Neutrophil (primary cell): Measurements from ENCODE around the gene TTC39C.

Experiments
- H3K27ac ChIP-seq: fragments of 200-600 bp; sonication (generic); 2 replicates; pipeline ENCODE4 v1.5.1; 2016; ENCODE audit warnings: mild to moderate bottlenecking, moderate library complexity
- H3K27me3 ChIP-seq: fragments of 200-600 bp; sonication (generic); 2 replicates; pipeline ENCODE4 v1.6.0; 2016; ENCODE audit warnings: mild to moderate bottlenecking
- H3K36me3 ChIP-seq: fragments of 200-600 bp; sonication (generic); 2 replicates; pipeline ENCODE4 v1.5.1; 2017
- H3K4me1 ChIP-seq, 2 experiments: fragments of 200-600 bp in 1 of 2; sonication (generic) in 1 of 2; 1 replicate in 1 of 2; 2 replicates in 1 of 2; pipeline versions ENCODE4 v1.5.1 to v1.6.1; 2013 to 2016; ENCODE audit warnings: low read depth in 1 of 2, low read length in 1 of 2, mild to moderate bottlenecking in 1 of 2, moderate library complexity in 1 of 2; ENCODE audit not compliant: control insufficient read depth in 1 of 2, insufficient read depth in 1 of 2
- H3K4me3 ChIP-seq, 2 experiments: fragments of 200-600 bp in 1 of 2; sonication (generic) in 1 of 2; 1 replicate in 1 of 2; 2 replicates in 1 of 2; pipeline ENCODE4 v1.5.1; 2013 to 2016; ENCODE audit warnings: low read depth in 1 of 2, low read length in 1 of 2, mild to moderate bottlenecking in 1 of 2, moderate library complexity in 1 of 2
- H3K9me3 ChIP-seq: fragments of 200-600 bp; sonication (generic); 2 replicates; pipeline ENCODE4 v1.5.1; 2016
- TF ChIP-seq, protein P1 (sequence below): fragments of 200-600 bp; sonication (generic); IDR thresholded peaks from 2 replicates; pipeline ENCODE4 v1.5.1; 2016; ENCODE audit warnings: antibody characterized with exemption

The TTC39C gene

DNA sequence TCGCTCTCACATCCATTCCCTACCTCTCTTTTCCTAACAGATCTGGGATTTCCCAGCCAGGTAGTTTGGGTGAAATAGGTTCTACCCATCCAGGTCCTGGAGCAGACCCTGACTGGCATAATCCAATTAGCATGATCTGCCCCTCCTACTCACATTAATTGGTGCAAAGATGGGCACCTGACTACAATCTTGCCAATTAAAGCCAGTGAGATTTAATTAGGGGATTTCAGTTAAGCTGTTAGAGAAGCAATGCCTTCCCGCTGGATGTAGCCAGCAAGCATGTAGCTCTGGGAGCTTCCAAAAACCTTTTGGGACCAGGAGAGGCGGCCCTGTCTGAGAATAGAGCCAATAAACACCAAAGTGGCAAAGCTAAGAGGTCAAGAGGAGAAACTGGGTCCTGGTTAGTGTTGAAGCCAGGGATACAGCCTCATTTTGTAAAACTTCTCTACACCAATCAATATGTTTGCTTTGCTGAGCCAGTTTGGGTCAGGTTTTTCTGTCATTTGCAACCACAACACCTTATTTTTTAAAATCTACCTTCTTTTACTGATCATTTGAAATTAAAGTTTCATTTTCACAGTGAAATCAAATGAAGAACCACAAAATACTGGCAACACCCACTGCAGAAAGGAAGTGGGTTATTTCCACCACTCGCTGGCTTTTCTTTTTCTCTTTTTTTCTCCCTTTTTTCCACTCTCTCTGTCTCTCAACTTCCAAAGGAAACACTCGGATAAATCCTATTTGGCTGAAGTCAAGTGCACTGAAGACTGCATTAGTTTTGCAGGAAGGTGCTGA lies 3.2 kb upstream of the TTC39C start:
- H3K27me3 ChIP-seq = no peaks in the 10 kb centered on the region
- peaks cover 26 to 30% of the 10 kb centered on the region in 2 experiments for H3K4me1 ChIP-seq
- no peaks in the 10 kb centered on the region for H3K36me3 ChIP-seq
- no peak overlapping the region for H3K4me3 ChIP-seq
- H3K9me3 ChIP-seq = no peaks in the 10 kb centered on the region
- no peak overlapping the region for H3K27ac ChIP-seq
- TF ChIP-seq, protein P1, sequence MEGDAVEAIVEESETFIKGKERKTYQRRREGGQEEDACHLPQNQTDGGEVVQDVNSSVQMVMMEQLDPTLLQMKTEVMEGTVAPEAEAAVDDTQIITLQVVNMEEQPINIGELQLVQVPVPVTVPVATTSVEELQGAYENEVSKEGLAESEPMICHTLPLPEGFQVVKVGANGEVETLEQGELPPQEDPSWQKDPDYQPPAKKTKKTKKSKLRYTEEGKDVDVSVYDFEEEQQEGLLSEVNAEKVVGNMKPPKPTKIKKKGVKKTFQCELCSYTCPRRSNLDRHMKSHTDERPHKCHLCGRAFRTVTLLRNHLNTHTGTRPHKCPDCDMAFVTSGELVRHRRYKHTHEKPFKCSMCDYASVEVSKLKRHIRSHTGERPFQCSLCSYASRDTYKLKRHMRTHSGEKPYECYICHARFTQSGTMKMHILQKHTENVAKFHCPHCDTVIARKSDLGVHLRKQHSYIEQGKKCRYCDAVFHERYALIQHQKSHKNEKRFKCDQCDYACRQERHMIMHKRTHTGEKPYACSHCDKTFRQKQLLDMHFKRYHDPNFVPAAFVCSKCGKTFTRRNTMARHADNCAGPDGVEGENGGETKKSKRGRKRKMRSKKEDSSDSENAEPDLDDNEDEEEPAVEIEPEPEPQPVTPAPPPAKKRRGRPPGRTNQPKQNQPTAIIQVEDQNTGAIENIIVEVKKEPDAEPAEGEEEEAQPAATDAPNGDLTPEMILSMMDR = no peak

DNA sequence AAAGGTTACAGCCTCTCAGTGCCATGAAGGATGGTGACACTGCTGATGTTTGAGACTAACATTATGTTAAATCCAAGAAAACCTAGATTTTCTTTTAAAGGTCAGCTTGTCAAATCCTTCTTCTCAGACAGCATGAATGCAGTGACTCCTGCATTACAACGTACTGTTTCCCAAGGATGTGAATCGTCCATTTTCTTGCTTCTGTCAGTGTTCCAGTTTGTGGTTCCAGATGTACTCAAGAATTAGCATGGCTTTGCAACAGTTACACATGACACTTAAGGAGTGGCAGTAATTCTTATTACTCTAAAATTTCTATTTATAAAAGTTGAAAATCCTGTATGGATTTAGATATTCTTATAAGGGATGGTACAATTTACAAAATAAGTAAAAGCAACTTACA lies 1.5 kb upstream of the TTC39C start:
- Histone ChIP-seq H3K27me3 (no peaks in the 10 kb centered on the region), H3K4me3 (no peak overlapping the region), H3K4me1 (peaks cover 43 to 47% of the 10 kb centered on the region in 2 experiments), H3K9me3 (no peaks in the 10 kb centered on the region), H3K36me3 (no peaks in the 10 kb centered on the region), H3K27ac (no peak overlapping the region)
- TF ChIP-seq, protein P1 = no peak

DNA sequence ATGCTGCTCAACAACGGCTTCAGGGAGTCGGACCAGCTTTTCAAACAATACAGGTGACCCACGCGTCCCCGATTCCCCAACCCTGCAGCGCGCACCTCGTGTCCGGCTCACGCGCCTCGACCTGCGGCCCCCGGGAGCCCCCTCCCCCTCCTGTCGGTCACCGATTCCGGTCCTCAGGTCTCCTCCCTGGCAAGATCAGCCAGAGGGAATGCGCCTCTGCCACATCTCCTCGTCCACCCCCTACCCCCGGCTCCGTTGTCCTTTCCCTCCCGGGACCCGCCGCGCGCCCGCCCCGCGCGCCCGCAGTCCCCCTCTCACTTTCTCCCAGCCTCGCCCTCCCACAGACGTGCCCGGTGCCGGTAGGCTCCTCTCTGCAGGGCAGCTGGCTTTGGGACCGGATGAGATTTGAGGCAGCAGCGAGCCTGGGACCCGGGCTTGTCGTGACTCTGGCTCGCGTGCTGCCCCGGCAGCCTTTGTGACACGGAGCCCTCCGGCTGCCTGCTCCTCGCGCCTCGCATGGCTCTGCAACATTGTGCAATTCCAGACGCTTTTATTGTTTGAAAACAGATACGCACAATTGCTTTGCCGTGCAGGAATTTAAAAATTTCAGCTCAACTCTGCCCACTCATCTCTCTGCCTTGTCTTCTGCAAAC lies 558 bp downstream of the TTC39C start:
- no peaks in the 10 kb centered on the region for H3K9me3 ChIP-seq
- TF ChIP-seq, protein P1 = no peak
- peak overlapping the region; percentile 62 to 73 for H3K4me3 ChIP-seq
- peaks cover 63 to 68% of the 10 kb centered on the region in 2 experiments for H3K4me1 ChIP-seq
- no peaks in the 10 kb centered on the region for H3K36me3 ChIP-seq
- H3K27ac ChIP-seq = peak overlapping the region; percentile 63
- H3K27me3 ChIP-seq = no peaks in the 10 kb centered on the region

DNA sequence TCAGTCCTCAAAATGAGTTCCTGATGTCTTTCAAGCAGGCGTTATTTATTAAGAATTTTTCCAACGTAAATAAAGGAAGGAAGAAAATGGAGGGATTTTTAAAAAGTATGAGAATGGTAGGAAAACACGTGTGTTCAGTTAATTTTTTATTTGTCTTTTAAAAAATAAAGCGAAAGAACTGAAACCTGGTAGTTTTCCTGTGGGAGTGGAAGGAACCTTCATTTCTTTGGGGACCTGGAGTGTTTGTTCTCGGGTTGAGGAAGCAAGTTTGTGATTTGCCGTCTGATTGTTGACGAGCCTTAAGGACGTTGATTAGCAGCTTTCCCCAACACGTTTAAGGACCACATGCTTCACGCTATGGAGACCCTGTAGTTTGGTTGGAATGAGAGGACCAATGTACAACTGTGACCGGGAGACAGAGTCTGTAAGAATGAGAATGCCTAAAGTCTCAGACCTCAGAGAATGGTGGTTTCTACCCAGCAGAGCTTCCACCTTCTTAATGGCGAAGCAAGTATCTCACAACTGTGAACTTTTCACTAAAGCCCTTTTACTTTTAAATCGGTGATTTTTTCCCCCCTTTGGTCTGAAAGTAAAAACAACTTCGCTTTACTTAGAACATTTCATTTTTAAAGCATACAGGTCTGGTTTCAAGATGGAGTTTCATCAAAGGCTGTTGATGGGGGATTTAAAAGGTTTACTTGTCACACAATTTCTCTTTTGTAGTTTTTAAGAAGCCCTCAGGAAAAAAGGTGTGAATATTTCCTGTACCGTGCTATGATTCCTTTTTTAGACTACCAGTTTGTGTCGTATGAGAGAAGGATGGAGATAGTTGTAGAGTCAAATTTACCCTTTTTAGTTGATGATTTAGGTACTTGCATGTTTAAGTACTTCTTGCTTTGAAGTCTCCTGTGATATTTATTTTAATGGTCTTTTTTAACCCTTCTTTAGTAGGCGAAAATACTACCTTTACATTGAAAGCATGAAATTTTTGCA lies 1.4 kb downstream of the TTC39C start:
- Histone ChIP-seq H3K4me1 (peaks cover 72 to 76% of the 10 kb centered on the region in 2 experiments), H3K27me3 (no peaks in the 10 kb centered on the region), H3K27ac (no peak overlapping the region), H3K4me3 (peak overlapping the region; percentile 62 to 73), H3K36me3 (no peaks in the 10 kb centered on the region), H3K9me3 (no peaks in the 10 kb centered on the region)
- TF ChIP-seq, protein P1 = no peak

DNA sequence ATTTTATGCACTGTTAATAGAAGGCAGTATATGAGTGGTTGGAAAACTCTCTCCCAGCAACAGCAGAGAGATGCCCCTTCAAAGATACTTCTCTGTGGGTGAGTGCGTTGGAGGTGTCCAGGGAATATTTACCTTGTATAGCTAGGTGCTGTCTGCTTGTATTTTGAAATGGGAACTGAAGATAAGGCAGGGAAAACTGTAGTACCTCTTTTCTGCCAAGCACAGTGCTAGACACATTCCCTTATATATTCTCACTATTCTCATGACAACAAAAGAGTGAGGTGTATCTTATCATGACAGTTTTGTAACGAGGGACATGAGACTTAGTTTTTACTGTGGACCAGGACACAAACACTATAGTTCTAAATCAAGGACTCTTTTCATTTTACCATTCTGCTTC lies 2.1 kb downstream of the TTC39C start:
- H3K36me3 ChIP-seq = no peaks in the 10 kb centered on the region
- H3K27me3 ChIP-seq = no peaks in the 10 kb centered on the region
- peaks cover 73 to 76% of the 10 kb centered on the region in 2 experiments for H3K4me1 ChIP-seq
- TF ChIP-seq, protein P1 = no peak
- peak overlapping the region; percentile 10 for H3K27ac ChIP-seq
- H3K9me3 ChIP-seq = no peaks in the 10 kb centered on the region
- H3K4me3 ChIP-seq = no peak overlapping the region
